Tongue (tissue), 2 donors: ENCODE results near the gene FLAD1. TPM values are rescaled to one million over a fixed set of nuclear protein-coding genes. Genes with fewer than 3 reads are reported as not detected.
A peak's percentile ranks its signal among the peaks of the same experiment; 100 is the strongest.

ENCODE experiments used
- DNase-seq: peaks from one replicate; pipeline ENCODE4 v3.0.0-alpha.2; 2015
- total RNA-seq: library from RNA; depleted of rRNA; stranded (reverse); fragments of >200 nt; gene quantifications from one replicate; pipeline ENCODE4 v1.2.3, GENCODE V29; 2014

FLAD1 gene
- total RNA-seq, 1 donor from 2014 or later: 17.0 TPM

DNA sequence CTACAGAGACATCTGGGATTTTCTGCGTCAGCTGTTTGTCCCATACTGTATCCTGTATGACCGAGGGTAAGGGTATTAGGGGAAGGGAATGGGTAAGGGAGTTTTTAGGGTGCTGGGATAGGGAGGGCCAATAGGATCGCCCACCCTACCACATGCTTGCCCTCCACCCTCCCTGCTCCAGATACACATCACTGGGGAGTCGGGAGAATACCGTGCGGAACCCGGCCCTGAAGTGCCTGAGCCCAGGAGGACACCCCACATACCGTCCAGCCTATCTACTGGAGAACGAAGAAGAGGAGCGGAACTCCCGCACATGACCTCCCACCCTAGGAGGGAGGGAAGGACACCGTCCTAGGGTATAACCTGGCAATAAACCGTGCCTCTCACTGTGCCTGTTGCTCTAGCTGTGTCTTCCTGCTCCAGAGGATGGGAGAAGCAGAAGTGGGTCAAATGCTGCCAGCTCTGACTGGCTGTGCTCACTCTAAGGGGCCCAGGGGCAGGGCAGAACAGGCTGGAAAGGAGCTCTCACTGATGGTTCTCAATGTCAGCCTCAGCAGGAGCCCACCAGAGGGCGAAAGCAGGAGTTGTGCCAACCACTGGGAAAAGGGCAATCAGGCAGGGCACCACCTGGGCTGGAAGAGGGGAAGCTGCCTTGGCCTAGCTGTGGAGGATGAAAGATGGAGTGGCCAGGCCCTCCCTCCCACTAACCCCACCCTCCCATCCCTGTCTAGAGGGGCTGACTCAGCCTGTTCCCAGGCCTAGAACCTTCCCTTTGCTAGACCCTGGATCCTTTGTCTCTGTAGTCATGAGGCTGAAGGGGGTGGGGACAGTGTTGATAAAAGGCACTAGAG, 9.8 kb downstream of the FLAD1 start:
- no peak for DNase-seq

DNA sequence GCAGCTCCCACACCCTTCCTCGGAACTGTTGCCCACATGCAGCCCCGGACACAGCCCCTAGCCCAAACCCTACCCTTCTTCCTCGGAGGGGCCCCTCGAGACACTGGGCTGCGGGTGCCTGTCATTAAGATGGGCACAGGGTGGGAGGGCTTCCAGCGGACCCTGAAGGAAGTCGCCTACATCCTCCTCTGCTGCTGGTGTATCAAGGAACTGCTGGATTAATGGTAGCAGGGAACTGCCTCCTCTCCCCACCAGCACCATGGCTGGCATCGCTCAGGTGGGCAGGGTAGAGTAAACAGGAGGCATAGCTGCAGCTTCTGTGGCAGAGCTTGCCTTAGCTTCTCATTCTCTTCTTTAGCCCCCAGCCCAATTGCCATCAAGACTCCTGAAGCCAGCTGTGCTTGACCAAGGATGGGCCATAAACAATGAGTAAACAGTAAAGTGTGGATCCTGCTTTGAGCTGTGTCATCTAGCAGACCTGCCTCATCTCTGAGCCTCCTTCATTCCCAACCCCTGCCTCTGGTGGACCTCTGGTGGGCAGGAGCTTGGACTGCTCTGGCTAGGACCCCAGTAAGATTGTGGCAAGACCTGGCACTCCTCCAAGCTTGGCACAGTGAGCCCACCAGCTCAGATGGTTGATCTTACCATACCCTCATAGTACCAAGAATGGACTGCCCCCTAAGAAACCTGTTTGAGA, 10.6 kb downstream of the FLAD1 start, which contains the start of gene LENEP:
TSS of gene LENEP (plus strand) at position 15 of the 697 bp plus-strand sequence. CDS start at position 37, 22 bp downstream.
- DNase-seq: no peak

DNA sequence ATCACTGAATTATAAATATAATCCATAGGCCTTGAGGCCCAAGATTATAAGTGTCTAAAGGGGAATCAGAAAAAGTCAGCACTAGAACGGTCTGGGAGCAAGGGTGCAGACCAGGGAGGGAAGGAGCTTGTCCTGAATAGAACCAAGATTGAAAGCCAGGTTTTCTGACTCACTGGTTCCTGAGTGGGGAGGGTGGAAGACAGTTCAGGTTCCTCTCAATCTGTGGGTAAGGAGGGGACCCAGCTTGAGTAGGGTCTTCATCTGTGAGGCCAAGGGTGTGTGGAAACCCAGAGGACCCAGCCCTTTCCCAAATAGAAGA, 11.1 kb downstream of the FLAD1 start:
- no peak for DNase-seq

DNA sequence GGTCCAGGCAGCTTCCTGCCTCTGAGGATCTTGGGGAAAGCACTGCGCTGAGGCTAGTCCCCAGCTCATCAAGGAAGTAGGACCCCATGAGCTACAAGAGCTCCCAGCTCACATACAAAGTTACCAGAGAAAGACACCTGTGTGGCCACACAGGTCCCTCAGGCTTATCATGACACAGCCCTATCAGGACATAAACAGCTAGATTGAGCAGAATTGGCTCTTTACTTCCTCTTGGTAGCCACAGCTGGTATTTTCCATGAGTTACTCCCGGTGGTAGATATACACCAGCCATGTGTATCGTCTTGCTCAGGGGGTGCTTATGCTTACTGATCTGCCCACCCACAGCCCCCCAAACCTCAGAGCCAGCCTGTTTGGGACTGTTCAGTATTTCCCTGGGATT, 11.4 kb downstream of the FLAD1 start:
- DNase-seq: no peak

DNA sequence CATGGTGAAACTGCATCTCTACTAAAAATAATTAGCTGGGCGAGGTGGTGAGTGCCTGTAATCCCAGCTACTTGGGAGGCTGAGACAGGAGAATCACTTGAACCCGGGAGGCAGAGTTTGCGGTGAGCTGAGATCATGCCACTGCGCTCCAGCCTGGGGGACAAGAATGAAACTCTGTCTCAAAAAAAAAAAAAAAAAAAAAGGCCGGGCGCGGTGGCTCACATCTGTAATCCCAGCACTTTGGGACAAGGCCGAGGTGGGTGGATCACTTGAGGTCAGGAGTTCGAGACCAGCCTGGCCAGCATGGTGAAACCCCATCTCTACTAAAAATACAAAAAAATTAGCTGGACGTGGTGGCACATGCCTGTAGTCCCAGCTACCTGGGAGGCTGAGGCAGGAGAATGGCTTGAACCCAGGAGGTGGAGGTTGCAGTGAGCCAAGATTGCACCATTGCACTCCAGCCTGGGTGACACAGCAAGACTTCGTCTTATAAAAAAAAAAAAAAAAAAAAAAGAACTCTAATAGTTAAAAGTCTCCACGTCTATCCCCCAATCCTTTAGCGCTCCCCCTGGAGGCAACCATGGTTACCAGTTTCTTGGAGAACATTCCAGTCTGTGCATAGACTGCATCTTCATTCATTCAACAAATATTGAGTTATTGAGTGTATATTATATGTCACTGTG, 12.3 kb downstream of the FLAD1 start:
- peak; percentile 73 for DNase-seq

DNA sequence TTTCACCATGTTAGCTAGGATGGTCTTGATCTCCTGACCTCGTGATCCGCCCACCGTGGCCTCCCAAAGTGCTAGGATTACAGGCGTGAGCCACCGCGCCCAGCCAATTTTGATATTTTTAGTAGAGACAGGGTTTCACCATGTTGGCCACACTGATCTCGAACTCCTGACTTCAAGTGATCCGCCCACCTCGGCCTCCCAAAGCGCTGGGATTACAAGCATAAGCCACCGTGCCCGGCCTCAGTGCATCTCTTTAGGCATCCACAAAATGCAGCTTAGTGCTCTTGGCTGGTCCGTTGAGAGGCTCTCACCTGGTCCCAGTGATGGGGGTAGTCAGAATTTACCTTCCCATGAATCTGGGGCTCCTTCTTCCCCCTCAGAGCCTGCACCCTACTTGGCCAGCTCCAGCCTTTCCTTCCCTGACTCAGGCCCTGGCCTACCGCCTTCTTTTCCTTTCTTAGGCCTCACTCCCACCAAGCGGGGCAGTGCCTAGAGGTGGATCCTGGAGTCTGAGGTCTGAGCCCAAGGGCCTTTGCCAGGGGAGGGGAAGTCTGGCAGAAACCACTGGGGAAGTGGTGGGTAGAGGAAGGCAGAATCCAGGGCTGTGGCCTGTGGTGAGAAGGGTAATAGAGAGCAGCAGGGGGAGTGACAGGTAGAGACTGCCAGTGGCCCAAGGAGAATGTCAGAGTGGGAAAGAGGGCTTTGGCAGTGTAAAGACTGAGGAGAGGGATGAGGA, 14.0 kb downstream of the FLAD1 start:
- no peak for DNase-seq

DNA sequence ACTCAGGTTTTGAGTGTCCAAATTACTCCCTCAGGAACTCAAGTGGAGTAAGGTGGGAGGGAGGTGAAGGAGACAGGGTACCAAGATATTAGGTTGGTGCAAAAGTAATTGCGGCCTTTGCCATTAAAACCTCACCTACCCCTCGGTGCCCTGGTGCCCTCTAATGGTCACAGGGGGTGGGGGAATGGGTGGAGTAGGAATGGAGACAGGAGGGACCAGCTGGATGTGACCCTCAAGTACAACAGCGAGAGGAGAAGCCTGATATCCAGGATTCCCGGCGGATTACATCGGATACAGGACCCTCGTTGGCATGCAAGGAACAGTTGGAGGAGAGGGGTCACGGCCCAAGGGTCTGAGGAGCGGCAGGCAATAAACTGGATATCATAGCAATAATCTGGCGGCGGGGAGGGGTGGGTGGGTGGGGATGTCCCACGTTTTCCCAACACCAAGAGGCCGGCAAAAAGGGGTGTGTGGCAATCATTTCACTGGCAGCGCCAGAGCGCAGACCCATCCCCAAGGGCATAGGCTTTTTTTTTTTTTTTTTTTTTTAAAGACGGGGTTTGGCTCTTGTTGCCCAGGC, 15.1 kb downstream of the FLAD1 start:
- no peak for DNase-seq

DNA sequence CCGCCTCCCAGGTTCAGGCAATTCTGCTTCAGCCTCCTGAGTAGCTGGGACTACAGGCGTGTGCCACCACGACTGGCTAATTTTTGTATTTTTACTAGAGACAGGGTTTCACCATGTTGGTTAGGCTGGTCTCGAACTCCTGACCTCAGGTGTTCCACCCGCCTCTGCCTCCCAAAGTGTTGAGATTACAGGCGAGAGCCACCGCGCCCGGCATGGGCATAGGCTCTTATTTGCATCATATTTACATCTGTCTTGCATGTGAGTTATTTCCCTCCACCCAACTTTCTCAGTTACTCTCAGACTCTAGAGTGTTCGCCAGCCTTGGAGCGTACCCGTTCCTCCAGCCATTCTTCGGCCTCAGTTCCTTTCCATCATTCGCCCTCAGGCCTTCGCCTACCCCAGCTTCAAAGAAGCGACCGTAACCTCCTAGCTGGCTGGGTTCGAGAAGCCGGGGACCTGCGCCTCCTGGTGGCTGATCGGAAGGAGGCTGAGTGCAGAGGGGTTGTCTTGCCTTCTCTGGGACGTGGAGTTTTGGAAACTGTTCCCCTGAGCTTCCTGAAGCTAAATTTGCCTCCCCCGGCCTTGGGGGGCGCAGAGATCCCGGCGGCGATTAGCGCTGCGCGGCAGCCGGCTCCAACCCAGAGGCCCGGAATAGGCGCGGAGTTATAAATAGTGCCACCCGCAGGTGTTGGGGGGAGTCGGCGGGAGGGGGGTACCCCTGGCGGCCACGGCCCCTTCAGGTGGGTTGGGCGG, 15.8 kb downstream of the FLAD1 start:
- DNase-seq: peak; percentile 87

DNA sequence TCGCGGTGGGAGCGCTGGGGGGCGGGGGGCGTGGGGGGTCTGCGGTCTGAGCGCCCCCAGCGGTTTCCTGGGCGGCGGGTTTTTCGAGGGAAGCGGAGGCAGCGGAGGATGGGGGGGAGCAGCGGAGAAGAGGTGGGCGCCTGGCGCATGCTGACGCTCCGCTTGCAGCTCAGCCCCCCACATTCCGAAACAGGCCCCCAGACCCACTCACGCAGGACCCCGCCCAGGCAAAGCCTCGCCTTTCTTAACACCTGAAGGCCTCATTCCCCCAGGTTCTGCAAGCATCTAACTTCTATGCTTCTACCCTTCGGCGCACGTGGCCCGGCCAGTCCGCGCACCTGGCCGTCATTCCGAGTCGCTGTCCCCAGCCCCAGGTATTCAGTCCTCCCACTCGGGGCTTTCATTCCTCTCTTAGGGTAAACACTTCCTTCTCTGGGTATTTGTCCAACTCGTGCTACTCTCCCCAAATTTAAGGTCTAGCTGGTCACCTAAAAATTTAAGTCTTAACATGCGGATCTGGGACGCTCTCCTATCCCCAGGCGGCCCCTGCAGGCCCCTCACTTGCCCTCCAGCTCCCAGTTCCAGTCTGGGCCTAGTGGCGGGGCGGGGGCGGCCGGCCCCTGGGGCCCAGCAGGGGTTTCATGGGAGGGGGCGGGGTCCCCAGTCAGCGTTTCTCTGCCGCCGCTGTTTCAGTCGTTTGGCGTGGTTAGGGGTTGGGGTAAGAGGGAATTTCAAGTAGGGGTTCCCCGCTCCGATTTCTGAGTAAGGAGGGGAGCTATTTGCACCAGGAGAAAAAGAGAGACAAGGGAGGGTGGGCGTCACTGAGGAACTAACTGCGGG, 16.6 kb downstream of the FLAD1 start:
- peak; percentile 48 for DNase-seq

DNA sequence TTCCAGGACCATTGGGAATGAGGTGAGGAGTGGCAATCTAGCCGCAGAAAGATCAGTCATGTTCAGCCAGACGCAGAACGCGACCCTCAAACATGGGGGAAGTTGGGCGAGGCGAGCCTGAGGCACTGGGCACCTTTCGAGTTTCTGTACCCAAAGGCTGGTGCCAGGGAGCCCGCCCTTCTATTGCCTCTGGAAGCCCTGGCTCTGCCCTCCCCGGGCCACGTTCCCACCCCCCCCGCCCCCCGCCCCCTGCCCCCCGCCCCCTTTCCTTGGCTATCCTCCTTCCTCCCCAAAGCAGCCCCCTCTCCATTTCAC, 17.2 kb downstream of the FLAD1 start:
- no peak for DNase-seq

DNA sequence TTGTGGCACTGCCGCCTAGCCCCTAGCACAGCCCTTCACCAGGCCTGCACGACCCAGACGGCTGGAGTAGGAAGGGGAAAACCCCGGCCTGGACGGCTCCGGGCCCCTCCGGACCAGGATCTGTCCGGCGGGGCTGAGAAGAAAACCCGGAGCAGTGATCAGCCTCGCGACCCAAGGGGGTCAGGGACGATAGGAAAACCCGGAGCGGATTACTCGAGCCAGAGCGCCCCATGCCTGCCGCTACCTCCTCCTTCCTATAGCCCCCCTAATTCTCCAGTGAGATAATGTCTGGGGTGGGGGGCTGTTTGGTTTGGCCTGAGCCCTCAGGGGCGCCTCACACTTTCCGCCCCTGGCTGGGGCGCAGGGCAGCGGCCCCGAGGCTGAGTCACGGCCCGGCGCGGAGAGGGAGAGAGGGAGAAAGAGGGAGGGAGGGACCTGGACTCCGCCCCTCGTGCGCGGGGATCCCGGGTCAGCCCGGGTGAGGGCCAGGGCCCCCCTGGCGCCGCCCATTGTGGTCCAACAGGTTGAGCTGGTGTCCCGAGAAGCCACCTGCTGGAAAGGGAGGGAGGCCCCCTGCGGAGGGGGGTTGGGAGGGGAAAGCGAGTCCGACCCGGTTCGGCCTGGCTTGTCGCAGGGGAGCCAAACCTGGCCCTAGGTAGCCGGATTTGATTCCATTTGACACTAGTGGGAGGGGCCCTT, 17.7 kb downstream of the FLAD1 start:
- DNase-seq: peak; percentile 95

DNA sequence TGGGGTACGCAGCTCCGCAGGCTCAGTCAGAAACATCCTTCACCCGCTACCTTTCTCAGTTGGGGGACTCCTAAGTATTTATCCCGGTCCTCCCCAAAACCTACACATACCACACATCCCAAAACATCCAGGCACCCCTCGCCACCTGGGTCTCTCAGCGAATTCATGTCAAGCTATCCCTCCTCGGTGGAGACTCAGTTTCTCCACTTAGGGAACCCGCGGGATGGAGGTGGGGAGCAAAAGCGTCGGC, 18.2 kb downstream of the FLAD1 start:
- DNase-seq: no peak

DNA sequence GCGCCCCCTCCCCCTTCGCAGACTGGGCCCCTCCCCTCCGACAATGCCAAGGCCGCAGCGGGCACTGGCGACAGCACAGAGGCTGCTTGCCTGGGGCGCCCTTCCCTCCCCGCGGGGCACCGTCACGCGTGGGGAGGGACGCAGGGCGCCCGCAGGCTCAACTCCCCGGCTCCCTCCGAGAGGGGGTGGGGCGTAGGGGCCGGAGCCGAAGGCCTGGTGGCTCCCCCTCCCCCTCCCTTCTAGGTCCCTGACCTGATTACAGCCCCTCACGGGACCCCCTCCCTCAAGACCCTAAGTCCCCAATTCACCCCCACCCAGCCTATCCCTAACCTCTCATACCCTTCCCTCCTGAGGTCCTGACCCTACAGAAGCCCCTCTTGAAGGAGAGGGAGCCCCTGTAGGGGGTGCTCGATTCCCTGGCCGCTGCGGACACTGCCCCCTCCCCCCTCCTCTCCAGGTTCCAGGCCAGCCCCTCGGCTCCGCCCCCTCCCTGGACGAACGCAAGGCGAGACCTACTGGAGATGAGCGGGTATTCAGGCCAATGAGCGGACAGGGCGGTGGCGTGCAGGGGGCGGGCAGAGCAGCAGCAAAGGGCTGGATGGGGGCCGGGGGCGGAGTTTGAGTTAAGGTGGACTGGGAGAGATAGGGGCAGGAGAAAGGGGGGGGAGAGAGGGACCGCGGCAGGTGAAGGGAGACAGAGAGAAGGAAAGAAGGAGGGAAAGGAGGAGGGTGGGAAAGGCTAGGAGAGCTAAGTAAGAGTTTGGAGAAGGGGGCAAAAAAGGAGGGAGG, 18.7 kb downstream of the FLAD1 start:
- peak; percentile 100 for DNase-seq

DNA sequence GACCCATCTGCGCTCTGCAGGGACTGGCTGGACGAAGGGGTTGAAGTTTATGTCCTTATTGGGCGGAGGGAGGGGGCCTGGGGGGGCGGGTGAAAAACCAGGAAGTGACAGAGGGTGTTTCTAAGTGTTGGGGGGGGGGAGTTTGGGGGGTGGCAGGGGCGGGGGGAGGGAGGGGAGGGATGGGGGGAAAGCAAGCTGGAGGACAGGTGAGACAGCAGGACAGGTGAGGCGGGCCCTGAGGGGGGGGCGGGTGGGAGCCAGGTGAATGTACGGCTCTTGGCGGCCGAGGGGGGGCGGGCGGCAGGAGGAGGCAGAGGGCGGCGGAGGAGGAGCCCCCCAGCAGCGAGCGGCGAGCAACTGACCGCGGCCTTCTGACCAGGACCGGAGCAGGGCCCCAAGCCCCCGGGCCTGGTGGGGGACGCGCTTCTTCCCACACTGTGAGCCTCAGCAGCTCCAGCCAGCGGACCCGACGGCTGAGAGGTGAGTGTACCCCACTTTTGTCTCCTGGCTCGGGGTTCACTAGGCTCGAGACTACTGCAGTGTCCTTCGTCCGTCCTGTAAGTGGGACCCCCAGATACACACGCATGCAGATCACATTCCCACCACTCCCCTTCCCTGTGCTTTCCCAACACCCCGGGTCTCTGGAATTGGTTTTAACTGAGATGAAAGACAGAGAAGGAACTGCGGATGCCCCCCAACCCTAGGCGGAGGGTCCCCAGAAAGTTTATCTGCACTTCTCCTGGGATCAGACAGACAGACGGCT, 19.5 kb downstream of the FLAD1 start, which contains the start of gene ZBTB7B:
TSS of gene ZBTB7B (plus strand) at position 339 of the 763 bp plus-strand sequence. CDS start 11,859 bp downstream, outside the sequence.
- DNase-seq: peak; percentile 43

DNA sequence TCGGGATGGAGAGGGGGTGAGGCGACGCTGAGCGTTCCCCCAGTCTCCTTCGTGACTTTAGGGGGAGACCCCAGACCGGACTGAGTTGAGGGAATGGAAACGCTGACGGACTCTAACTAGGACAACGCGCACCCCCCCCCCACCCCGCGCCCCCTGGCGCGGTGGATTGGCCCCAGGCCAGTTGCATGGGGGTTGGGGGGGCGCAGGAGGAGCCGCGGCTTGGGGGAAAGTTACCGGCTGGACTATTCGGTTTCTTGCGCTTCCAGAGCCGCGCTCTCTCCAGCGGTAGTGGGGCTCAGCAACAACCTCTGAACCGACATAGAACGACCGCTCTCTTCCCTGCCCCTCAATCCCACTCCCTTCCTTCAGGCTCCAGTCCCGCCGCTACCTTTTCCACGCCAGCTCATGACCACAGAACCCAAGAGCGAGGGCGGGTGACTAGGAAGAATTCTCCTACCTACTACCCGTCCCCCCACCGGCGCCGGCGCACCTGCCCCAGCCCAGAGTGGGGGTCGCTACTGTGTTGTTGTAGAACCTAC, 20.2 kb downstream of the FLAD1 start:
- DNase-seq: peak; percentile 49

DNA sequence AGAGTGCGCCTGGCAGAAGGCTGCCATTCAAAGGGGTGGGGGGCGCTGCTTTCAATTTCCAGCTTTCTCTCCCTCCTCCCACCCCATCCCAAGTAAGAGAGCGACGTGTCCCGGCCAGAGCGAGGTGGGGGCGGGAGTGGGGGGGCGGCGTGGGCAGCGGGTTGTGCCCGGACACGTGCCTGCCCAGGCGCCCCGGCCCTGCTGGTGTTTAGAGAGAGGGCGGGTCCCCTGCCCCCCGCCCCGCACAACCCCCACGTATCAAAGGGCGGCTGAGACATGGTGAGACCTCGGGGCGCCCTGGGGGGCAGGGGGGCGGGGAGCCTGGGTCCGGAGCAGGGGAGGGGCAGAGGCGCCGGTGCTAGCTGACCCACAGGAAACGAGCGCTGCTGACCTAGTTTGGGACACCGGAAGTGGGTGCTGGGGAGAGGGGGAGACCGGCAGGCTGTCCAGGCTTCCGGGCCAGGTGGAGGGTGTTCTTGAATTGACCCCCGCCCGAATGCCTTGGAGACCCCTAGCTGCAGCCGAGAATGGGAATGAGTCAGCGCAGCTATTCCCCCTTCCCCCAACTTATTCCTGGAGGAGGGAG, 20.7 kb downstream of the FLAD1 start:
- peak; percentile 55 for DNase-seq

DNA sequence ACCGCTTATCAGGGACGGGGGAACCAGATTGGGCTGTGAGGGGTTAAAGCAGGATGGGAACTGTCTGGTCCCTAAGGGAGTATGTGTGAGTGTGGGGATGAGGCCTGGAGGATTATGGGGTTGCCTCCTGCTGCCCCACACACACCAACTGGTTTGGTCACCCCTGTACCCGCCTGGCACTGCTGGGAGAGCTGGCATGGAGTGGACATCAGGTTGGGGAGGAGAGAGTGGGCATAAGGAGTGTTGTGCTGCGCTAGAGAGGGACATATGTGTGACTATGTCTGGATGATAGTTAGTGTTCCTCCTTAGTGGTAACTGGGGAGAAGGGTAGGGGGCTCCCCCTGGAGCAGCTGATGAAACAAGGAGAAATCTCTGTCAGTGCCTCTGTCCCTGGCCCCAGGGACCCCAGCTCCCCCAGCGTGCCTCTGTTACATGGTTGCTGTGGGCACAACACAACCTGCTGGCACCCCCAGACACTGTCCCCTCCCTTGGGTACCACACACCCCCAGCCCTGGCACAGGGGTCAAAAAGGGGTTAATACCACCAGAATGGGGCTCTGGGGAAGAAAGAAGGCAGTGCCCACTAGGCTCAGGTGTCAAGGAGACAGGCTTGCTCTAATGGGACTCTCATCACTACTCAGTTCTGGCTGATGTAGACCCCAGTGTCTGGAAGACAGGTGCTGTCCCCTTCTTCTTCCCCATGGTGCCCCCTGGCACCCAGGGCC, 21.4 kb downstream of the FLAD1 start:
- no peak for DNase-seq
